GM12865 (cell line): Measurements from ENCODE around the gene SPINK5.

Experiments used
- DNase-seq: peaks from one replicate; pipeline ENCODE4 v3.0.0; 2010; ENCODE audit warnings: low read depth
- H3K4me3 ChIP-seq: 2 replicates; pipeline ENCODE4 v1.5.1; 2011; ENCODE audit warnings: mild to moderate bottlenecking, low read depth, low read length, control low read depth
- TF ChIP-seq, protein P1 (sequence below): IDR thresholded peaks from 2 replicates; pipeline ENCODE4 v1.5.1; 2011; ENCODE audit warnings: low read length, control low read depth, low read depth, inconsistent platforms; ENCODE audit not compliant: insufficient read depth; ENCODE audit errors: missing control alignments

The SPINK5 gene

DNA sequence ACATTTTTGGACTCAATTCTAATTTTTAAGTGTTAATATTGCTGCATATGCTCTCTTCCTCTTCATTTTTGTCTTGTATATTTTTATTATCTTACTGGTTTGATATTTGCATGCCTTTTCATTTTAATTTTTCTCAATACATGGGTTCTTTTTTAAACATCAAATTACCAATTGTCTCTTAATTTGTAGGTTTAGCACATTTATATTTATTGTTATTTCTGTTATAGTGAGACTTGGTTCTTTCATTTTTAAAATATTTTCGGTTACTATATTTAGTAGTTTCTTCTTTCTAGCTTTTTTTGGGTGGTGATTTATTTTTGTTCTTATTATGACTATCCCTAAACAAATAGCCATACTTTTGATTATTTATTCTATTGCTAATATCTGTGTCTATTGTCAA lies 19.4 kb downstream of the SPINK5 start:
- TF ChIP-seq, protein P1, sequence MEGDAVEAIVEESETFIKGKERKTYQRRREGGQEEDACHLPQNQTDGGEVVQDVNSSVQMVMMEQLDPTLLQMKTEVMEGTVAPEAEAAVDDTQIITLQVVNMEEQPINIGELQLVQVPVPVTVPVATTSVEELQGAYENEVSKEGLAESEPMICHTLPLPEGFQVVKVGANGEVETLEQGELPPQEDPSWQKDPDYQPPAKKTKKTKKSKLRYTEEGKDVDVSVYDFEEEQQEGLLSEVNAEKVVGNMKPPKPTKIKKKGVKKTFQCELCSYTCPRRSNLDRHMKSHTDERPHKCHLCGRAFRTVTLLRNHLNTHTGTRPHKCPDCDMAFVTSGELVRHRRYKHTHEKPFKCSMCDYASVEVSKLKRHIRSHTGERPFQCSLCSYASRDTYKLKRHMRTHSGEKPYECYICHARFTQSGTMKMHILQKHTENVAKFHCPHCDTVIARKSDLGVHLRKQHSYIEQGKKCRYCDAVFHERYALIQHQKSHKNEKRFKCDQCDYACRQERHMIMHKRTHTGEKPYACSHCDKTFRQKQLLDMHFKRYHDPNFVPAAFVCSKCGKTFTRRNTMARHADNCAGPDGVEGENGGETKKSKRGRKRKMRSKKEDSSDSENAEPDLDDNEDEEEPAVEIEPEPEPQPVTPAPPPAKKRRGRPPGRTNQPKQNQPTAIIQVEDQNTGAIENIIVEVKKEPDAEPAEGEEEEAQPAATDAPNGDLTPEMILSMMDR: no peak
- DNase-seq: no peak
- H3K4me3 ChIP-seq: no peak overlapping the region

DNA sequence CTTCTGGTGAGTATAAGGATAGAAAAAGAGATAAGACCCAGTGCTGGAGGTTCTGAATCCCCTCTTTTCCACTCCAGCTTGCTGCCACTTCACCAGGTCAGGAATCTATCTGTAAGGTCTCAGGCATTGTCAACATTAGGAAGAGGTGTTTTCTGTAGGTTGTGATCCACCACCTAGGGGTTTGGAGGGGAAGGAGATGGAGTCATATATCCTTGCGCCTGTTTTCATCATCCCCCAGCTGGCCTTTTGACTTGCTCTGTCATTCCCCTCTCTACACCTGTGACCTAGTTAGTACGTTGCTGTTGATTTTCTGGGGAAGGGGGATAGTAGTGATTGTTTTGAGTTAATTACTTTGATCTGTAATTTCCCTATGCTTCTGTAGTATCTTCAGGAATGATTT lies 20.5 kb downstream of the SPINK5 start:
- TF ChIP-seq, protein P1: no peak
- no peak for DNase-seq
- no peak overlapping the region for H3K4me3 ChIP-seq

DNA sequence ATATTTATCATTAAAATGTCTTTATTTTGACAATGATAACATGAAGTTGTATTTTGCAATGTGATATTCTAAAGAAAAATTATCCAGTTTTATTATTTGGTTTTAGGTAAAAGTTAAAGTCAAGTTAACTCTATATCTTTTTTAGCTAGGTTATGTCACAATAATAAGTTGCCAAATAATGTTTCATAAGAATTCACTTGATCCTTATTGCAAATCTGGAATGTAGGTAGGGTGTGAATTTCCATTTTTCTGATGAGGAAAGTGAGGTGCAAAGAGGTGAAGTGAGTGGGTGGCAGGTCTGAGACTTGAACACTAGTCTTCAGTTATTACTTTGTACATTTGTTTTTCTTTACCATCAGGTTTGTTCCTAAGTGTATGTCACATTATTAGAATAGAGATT lies 21.5 kb downstream of the SPINK5 start:
- no peak overlapping the region for H3K4me3 ChIP-seq
- TF ChIP-seq, protein P1: no peak
- DNase-seq: no peak

DNA sequence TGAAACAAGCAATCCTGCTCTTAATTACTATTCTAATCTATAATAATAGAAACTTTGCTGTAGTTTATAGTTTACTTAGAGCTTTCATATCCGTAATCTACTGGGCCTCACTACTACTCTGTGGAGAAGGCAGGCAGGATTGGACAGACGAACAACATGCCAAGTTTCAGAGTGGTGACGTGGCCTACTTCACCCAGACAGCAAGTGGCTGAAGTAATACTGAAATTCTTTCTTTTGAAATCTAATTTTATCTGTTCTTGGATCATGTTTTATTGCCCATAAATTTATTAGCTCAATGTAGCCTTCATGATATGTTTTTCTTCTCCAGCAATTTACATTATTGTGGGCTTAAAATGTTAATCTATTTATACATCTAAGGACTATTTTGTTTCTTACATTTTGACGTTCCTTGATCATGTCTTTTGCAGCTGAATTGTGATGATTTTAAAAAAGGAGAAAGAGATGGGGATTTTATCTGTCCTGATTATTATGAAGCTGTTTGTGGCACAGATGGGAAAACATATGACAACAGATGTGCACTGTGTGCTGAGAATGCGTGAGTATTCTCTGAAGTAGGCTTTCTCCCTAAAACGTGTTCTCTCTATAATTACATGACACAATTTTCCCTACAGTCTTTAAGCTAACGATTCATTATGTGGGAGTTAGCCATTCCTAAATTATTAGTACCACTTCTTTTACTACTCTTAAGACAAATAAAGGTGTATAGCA lies 22.4 kb downstream of the SPINK5 start:
- DNase-seq: no peak
- TF ChIP-seq, protein P1: no peak
- H3K4me3 ChIP-seq: no peak overlapping the region

DNA sequence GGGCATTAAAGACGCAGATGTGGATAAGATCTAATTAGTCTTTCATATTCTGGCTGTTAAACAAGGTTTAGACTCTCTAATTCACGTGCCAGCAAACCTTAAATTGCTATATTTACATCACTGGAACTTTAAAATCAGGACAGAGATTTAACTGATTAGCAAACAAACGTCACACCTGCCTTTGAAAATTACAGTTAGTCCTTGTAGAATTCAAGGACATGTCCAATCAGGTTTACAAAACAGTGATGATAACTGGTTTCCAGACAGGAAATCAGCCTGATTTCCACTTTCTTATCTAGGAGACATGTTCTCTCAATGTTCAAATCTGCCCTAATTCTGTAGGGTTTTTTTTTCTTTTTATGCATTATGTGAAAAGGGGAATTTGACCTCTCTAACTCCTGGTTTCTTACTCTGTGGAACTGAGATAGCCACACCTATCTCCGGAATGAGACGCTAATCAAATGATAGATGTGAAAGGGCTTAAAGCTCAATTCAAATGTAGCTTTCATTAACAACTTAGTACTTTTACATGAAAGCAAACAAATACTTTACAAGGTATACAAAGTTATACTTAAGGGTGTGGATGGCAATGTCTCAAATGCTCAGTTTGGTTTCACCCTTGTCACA lies 26.5 kb downstream of the SPINK5 start:
- no peak for DNase-seq
- H3K4me3 ChIP-seq: no peak overlapping the region
- TF ChIP-seq, protein P1: no peak

DNA sequence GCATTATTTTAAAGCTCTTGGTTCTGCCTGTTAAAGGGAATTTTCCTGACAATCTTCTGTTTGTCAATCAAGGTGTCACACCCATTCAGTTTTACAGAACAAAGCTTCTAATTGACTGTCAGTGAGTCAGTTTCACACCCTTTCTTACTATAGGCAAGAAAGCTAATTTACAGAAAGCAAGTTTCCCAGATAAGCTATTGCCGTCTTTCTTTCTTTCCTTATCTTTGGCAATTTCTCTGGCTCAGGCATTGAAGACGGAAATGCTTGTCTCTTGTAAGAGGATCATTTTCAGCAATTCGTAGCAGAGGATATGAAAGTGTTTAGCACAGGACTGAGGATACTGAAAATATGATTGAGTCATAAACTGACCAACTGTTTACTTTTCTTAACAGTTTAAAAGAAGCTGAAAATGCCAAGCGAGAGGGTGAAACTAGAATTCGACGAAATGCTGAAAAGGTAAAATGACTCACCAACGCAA lies 27.0 kb downstream of the SPINK5 start:
- peak; percentile 49 for DNase-seq

More for the DNA sequence above, 27.0 kb downstream of the SPINK5 start:
- TF ChIP-seq, protein P1: no peak
- H3K4me3 ChIP-seq: no peak overlapping the region
